ACHN (cell line): ENCODE measurements around the gene PITPNM2.
"Not testable (repeated sequence)": the region's sequence is repeated elsewhere in the genome, so short reads cannot be mapped to it uniquely, and the experiment has no call there.

Source experiments
- DNase-seq: peaks from one replicate; pipeline ENCODE4 v3.0.0-alpha.2; 2015
- in situ Hi-C: cut with HindIII; loops from 2 replicates; pipeline ENCODE4 v1.10.0; 2017; ENCODE audit warnings: low sequenced_read_pairs, low pct_ligation_motif_present, low pct_unique_long_range_greater_than_20kb

The PITPNM2 gene

GRCh38 chr12:123104809-123105208 is 46.1 kb downstream of the PITPNM2 start:
- in situ Hi-C loops = no loop called here
- DNase-seq = no peak

- DNase-seq, in situ Hi-C loops: not testable (repeated sequence)
Measured at GRCh38 chr12:123104094-123104493, 46.8 kb downstream of the PITPNM2 start.

GRCh38 chr12:123102781-123103503 is 47.9 kb downstream of the PITPNM2 start:
- no peak for DNase-seq
- in situ Hi-C loops = no loop called here

- no peak for DNase-seq
- in situ Hi-C loops = no loop called here
Measured at GRCh38 chr12:123102366-123102765, 48.5 kb downstream of the PITPNM2 start.

GRCh38 chr12:123101526-123101925 is 49.4 kb downstream of the PITPNM2 start:
- no peak for DNase-seq
- in situ Hi-C loops = no loop called here
